Fibroblast of mammary gland (primary cell): Measurements from ENCODE around the gene DDX10.

Experiments
- DNase-seq: peaks from one replicate; pipeline ENCODE4 v3.0.0-alpha.2; 2010; ENCODE audit warnings: low read depth
- H3K4me3 ChIP-seq: 2 replicates; pipeline ENCODE4 v1.5.1; 2011; ENCODE audit warnings: low read depth, mild to moderate bottlenecking, low read length, moderate library complexity; ENCODE audit not compliant: control insufficient read depth
- TF ChIP-seq, protein P1 (sequence below): conservative IDR thresholded peaks from 2 replicates; pipeline ENCODE4 v1.5.1; 2011; ENCODE audit warnings: low read depth, low read length, inconsistent platforms; ENCODE audit not compliant: control insufficient read depth, insufficient read depth

DDX10 gene

DNA sequence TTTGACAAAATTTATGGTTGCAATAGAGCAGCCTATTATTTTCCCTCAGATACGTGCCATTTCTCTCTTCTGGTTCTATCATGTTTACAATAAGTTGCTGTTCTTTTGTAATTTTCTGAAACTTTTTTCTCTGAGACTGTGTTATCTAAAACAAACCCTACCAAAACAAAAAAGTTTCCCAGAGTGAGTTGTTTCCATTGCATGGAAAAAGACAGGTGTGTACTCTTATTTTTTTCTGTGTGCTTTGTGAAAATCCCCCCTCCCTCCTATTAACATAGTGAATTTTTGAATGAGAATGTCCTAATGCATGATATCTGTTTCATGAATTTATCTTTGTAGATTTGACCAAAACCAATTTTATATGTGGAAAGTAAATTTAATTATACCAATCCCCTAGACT, 137.6 kb downstream of the DDX10 start:
- H3K4me3 ChIP-seq = no peak overlapping the region
- DNase-seq = no peak
- TF ChIP-seq, protein P1, sequence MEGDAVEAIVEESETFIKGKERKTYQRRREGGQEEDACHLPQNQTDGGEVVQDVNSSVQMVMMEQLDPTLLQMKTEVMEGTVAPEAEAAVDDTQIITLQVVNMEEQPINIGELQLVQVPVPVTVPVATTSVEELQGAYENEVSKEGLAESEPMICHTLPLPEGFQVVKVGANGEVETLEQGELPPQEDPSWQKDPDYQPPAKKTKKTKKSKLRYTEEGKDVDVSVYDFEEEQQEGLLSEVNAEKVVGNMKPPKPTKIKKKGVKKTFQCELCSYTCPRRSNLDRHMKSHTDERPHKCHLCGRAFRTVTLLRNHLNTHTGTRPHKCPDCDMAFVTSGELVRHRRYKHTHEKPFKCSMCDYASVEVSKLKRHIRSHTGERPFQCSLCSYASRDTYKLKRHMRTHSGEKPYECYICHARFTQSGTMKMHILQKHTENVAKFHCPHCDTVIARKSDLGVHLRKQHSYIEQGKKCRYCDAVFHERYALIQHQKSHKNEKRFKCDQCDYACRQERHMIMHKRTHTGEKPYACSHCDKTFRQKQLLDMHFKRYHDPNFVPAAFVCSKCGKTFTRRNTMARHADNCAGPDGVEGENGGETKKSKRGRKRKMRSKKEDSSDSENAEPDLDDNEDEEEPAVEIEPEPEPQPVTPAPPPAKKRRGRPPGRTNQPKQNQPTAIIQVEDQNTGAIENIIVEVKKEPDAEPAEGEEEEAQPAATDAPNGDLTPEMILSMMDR = no peak

DNA sequence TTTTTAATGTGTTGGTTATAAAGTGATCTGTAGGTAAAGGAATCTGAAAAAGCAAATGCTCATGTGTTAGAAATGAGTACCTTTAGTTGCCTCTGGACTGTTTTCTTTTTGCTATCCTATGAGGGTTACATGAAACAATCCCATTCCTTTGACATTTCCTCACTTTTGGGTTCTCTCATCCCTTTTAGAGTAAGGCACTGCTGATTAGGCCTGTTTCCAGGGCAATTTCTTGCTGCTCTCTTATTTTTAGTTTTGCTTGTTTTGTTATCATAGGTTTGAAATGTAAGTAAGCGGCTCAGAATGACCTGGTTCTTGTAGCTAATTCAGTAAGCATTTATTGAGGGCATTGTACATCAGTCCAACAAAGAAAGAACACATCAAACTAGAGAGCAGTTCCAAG, 138.9 kb downstream of the DDX10 start:
- TF ChIP-seq, protein P1 = no peak
- no peak overlapping the region for H3K4me3 ChIP-seq
- peak; percentile 14 for DNase-seq

DNA sequence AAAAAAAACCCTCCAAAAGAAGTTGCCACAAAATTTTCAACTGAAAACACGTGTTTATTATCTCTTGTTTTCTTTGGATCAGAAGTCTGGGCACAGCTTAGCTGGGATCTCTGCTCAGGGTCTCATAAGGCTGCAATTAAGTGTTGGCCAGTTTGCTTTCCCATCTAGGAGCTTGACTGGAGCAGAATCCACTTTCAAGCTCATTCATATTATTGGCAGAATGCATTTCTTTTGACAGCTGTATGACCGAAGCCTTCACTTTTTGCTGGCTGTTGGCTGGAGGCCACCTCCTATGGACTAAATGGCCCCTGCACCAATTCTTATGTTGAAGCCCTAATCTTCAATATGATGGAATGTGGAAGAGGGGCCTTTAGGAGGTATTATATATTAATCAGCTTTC, 139.6 kb downstream of the DDX10 start:
- no peak for DNase-seq
- H3K4me3 ChIP-seq = no peak overlapping the region
- TF ChIP-seq, protein P1 = no peak

DNA sequence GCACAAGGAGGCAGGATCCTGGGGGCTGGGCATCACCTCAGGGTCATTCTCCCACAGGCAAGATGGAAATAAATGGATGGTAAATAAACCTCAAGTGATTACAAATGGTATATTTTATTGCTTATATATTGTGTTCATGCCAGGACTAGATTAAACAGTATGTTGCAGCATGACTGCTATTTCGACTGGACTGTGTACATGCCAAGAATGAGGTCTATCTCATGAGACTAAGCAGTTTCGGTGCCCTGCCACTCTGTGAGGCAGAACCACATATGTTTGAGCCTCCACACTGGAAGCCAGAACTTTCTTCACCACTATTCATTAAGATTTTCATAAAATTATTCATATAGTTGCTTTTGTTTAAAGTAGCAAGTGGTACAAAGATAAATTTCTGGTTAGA, 140.2 kb downstream of the DDX10 start:
- H3K4me3 ChIP-seq = no peak overlapping the region
- TF ChIP-seq, protein P1 = no peak
- no peak for DNase-seq

DNA sequence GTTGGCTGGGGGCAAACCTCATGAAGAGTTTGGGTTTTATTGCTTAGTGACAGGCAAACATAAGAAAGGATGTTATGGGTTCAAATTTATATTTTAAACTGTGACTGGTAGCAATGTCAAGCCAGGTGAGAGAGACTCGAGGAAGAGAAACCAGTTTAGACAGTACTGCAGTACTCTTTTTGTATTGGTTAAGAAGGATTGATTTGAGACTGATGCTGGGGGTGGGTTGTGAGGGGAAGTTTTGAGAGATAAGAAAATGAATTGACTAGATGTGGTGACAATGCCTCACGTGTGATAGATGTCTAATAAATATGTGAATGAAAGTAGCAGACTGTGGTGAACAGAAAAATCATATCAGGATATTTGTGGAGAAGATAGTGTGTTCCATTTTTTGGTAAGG, 142.4 kb downstream of the DDX10 start:
- TF ChIP-seq, protein P1 = no peak
- DNase-seq = no peak

DNA sequence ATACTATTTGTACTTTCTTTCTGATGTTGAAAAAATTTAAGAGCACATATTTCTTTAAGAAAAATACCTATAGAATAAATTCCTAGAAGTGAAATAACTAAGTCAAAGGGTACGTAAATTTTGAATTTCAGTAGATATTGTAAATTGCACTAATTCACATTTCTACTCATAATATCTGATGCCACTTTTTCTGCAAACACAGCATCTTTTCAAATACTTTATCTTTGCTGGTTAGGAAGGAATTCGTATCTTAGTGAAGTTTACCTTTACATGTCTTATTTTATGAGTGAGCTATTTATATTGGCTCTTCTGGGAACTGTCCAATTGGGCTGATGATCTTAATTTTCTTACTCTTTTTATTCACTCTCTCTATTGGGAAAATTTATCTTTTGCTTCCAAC, 148.2 kb downstream of the DDX10 start:
- no peak for DNase-seq
- H3K4me3 ChIP-seq = no peak overlapping the region
- TF ChIP-seq, protein P1 = no peak

More for the DNA sequence above, 142.4 kb downstream of the DDX10 start:
- H3K4me3 ChIP-seq = no peak overlapping the region

DNA sequence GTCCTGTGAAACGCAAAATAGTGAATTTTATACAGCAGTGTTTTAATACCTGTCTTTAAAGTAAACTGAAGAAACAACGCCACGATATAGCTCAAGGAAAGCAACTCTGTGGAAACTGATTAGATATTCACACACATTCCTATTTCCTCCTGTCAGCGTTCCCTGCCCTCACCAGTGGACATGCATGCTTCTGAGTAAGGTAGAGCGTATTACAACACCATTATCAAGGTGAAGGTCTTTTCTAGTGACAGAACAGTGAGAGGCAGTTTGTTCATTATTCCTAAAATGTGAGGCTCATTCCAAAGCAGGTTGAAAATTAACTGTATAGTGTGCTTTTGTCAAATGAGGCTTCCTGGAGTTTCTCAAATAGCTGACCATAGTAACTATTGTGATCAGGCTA, 153.1 kb downstream of the DDX10 start:
- no peak for DNase-seq
- TF ChIP-seq, protein P1 = no peak
- no peak overlapping the region for H3K4me3 ChIP-seq
